ENCODE measurements around the gene SNRNP25. TPM values are rescaled to one million over a fixed set of nuclear protein-coding genes. Genes with fewer than 3 reads are reported as not detected.

The SNRNP25 gene
- total and polyA plus RNA-seq, 2 donors (not counting 3 experiments of a cell fraction or from before 2014, with no cell fraction given) = 41.8 to 49.6 TPM

DNA sequence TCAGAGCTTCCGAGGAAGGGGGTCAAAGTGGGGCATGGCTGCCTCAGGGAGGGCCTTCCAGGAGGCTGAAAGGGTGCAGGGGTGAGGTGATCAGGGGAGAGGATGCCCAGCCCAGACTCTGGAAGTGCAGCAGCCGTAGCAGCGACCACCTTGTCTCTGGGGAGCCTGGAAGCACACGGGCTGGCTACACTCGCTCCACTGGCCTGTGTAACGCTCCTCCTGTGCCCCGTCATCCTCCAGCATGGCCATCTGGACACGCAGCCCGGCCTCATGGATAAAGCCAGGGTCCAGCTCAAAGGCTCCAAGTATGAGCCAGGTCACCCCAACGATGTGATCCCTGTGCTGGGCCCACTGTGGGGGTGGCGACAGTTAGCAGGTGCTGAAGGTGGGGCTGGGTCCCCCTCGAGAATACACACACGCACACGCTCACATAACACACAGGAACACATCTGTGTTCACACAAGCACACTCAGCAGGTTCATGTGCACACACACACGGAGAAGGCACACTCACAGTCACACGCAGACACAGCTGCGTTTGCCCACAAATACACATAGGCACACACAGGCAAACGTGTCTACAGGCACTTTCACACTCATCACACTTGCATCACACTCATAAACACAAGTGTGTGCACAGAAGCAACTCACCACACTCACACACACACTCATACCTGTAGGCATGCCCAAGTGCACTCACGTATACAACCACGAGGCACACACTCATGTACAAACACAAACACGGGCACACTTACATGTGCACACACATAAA lies 19.6 kb upstream of the SNRNP25 start:
- dilution Hi-C loops (cut with MboI; ENCODE audit: extremely low pct_ligation_motif_present, low sequenced_read_pairs) = no loop called here

DNA sequence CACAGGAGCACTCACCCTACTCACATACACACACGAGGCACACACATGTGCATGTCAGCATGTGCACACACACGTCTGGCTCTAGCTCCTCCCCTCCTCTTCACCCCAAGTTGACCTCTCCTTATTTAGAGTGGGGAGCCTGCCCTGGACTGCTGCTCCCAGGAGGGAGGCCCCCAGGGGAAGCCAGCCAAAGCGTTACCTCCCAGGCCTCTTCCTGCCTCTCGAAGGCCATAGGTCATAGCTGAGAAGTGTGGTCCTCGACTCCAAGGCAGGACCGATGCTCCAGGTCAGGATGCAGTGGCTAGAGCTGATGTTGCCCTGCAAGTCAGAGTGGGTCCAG lies 19.0 kb upstream of the SNRNP25 start:
- no peaks in the 10 kb centered on the region for H3K79me2 ChIP-seq (ENCODE audit: control insufficient read depth, insufficient read depth, low read length)
- CTCF ChIA-PET = no interaction called here
- H3K4me3 ChIP-seq (replicated peaks in 1 of 3; ENCODE audit: insufficient read depth in 1 of 3, low read depth in 1 of 3, low read length in 3 of 3) = no peak overlapping the region
- dilution Hi-C loops (cut with MboI; ENCODE audit: extremely low pct_ligation_motif_present, low sequenced_read_pairs) (no loop called here), intact Hi-C loops (cut with micrococcal nuclease) (no loop called here)
- no peak overlapping the region for H3K27ac ChIP-seq (ENCODE audit: insufficient read depth, low read depth, low read length)
- H3K9me3 ChIP-seq (replicated peaks; ENCODE audit: control insufficient read depth, insufficient read depth, low read length) = no peaks in the 10 kb centered on the region
- no peaks in the 10 kb centered on the region for H4K20me1 ChIP-seq (replicated peaks; ENCODE audit: control insufficient read depth, extremely low read depth, insufficient read depth, low read length)
- no peak overlapping the region for H3K4me2 ChIP-seq (ENCODE audit: insufficient read depth, low read length)
- H3K27me3 ChIP-seq (ENCODE audit: control insufficient read depth in 2 of 2, insufficient read depth in 2 of 2, low read length in 2 of 2) = no peaks in the 10 kb centered on the region
- no TSS peak for BruUV-seq (replicated peaks)
- no peaks in the 10 kb centered on the region for H3K36me3 ChIP-seq (ENCODE audit: control insufficient read depth in 2 of 2, extremely low read depth in 1 of 2, insufficient read depth in 2 of 2, low read length in 2 of 2)
- FAIRE-seq (no peak), DNase-seq (ENCODE audit: low read depth, low spot score) (no peak)
- POLR2A ChIA-PET = no interaction called here
- H3K9ac ChIP-seq (replicated peaks; ENCODE audit: extremely low read depth, insufficient read depth, low read length) = no peak overlapping the region
- TF ChIP-seq POLR2AphosphoS5 (IDR thresholded peaks at IDR 0.05; ENCODE audit: insufficient read depth, low read depth, low read length) (no peak), CTCF (IDR thresholded peaks at IDR 0.05; ENCODE audit: extremely low read depth in 1 of 2, insufficient read depth in 1 of 2, low read depth in 1 of 2, low read length in 2 of 2) (no peak), JUN (IDR thresholded peaks at IDR 0.05; ENCODE audit: borderline replicate concordance, insufficient read depth, insufficient read length, low read depth) (no peak), MYC (IDR thresholded peaks at IDR 0.05; ENCODE audit: low read depth, low read length) (no peak), FOS (IDR thresholded peaks at IDR 0.05; ENCODE audit: borderline replicate concordance, insufficient read depth, low read length) (no peak), EZH2 (IDR thresholded peaks at IDR 0.05; ENCODE audit: borderline replicate concordance, low read depth, low read length, severe bottlenecking) (no peak), GATA2 (IDR thresholded peaks at IDR 0.05; ENCODE audit: insufficient read depth, insufficient read length, low read depth, low read length) (no peak), POLR2A (IDR thresholded peaks at IDR 0.05; ENCODE audit: low read depth, low read length) (no peak)
- TF ChIP-seq, protein P1, sequence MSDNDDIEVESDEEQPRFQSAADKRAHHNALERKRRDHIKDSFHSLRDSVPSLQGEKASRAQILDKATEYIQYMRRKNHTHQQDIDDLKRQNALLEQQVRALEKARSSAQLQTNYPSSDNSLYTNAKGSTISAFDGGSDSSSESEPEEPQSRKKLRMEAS (IDR thresholded peaks at IDR 0.05; ENCODE audit: insufficient read depth, insufficient read length) = no peak
- H3K4me1 ChIP-seq (ENCODE audit: control insufficient read depth, extremely low read depth, insufficient read depth, low read length) = no peaks in the 10 kb centered on the region
- no peak overlapping the region for H2AFZ ChIP-seq (ENCODE audit: low read depth, low read length)
- H3K9me1 ChIP-seq (replicated peaks; ENCODE audit: control insufficient read depth, extremely low read depth, insufficient read depth, low read length) = no peaks in the 10 kb centered on the region

More for the DNA sequence above, 19.6 kb upstream of the SNRNP25 start:
- intact Hi-C loops (cut with micrococcal nuclease) = no loop called here
- Histone ChIP-seq H4K20me1 (replicated peaks; ENCODE audit: control insufficient read depth, extremely low read depth, insufficient read depth, low read length) (no peaks in the 10 kb centered on the region), H3K4me1 (ENCODE audit: control insufficient read depth, extremely low read depth, insufficient read depth, low read length) (no peaks in the 10 kb centered on the region), H3K9me1 (replicated peaks; ENCODE audit: control insufficient read depth, extremely low read depth, insufficient read depth, low read length) (no peaks in the 10 kb centered on the region), H3K36me3 (ENCODE audit: control insufficient read depth in 2 of 2, extremely low read depth in 1 of 2, insufficient read depth in 2 of 2, low read length in 2 of 2) (no peaks in the 10 kb centered on the region), H3K79me2 (ENCODE audit: control insufficient read depth, insufficient read depth, low read length) (no peaks in the 10 kb centered on the region), H3K9ac (replicated peaks; ENCODE audit: extremely low read depth, insufficient read depth, low read length) (no peak overlapping the region), H3K27ac (ENCODE audit: insufficient read depth, low read depth, low read length) (no peak overlapping the region), H3K9me3 (replicated peaks; ENCODE audit: control insufficient read depth, insufficient read depth, low read length) (no peaks in the 10 kb centered on the region), H3K4me2 (ENCODE audit: insufficient read depth, low read length) (no peak overlapping the region), H3K27me3 (ENCODE audit: control insufficient read depth in 2 of 2, insufficient read depth in 2 of 2, low read length in 2 of 2) (no peaks in the 10 kb centered on the region), H2AFZ (ENCODE audit: low read depth, low read length) (no peak overlapping the region), H3K4me3 (replicated peaks in 1 of 3; ENCODE audit: insufficient read depth in 1 of 3, low read depth in 1 of 3, low read length in 3 of 3) (no peak overlapping the region)
- CTCF ChIA-PET = no interaction called here
- FAIRE-seq = no peak
- BruUV-seq (replicated peaks) = no TSS peak
- no peak for TF ChIP-seq POLR2AphosphoS5 (IDR thresholded peaks at IDR 0.05; ENCODE audit: insufficient read depth, low read depth, low read length)
- TF ChIP-seq, protein P1 (IDR thresholded peaks at IDR 0.05; ENCODE audit: insufficient read depth, insufficient read length) = no peak
- no peak for TF ChIP-seq FOS (IDR thresholded peaks at IDR 0.05; ENCODE audit: borderline replicate concordance, insufficient read depth, low read length)
- POLR2A ChIA-PET = no interaction called here
- no peak for DNase-seq (ENCODE audit: low read depth, low spot score)
